HG02623 (cell line): ENCODE data around the gene TBC1D24.
A peak's percentile ranks its signal among the peaks of the same experiment; 100 is the strongest.

Experiments used
- ATAC-seq: cut with Tn5 transposase; IDR thresholded peaks from one replicate; pipeline ENCODE4 v1.9.1; 2021; ENCODE audit warnings: moderate library complexity; ENCODE audit not compliant: unreplicated experiment

Gene TBC1D24

GRCh38 chr16:2450535-2450934 lies 24.4 kb upstream of the TBC1D24 start:
- no peak for ATAC-seq

- no peak for ATAC-seq
These were observed 23.9 kb upstream of the TBC1D24 start for GRCh38 chr16:2450975-2451381.

- no peak for ATAC-seq
These were observed 23.0 kb upstream of the TBC1D24 start for GRCh38 chr16:2451851-2452320.

GRCh38 chr16:2452650-2453049 lies 22.3 kb upstream of the TBC1D24 start:
- no peak for ATAC-seq

- no peak for ATAC-seq
These were observed 19.7 kb upstream of the TBC1D24 start for GRCh38 chr16:2455081-2455845.

GRCh38 chr16:2456551-2457153 lies 18.3 kb upstream of the TBC1D24 start:
- ATAC-seq, result no peak

- ATAC-seq, result no peak
These were observed 17.7 kb upstream of the TBC1D24 start for GRCh38 chr16:2457267-2457666.

- ATAC-seq, result no peak
These were observed 17.0 kb upstream of the TBC1D24 start for GRCh38 chr16:2457946-2458345.

GRCh38 chr16:2458887-2459646 lies 15.9 kb upstream of the TBC1D24 start:
- no peak for ATAC-seq

GRCh38 chr16:2459647-2460390 lies 15.1 kb upstream of the TBC1D24 start, which contains the start of gene TEDC2:
TEDC2 (plus strand) TSS chr16:2460109; CDS start chr16:2460145, 36 bp downstream.
- peak; percentile 86 for ATAC-seq

GRCh38 chr16:2460391-2460713 lies 14.6 kb upstream of the TBC1D24 start:
- no peak for ATAC-seq

GRCh38 chr16:2460916-2461315 lies 14.0 kb upstream of the TBC1D24 start:
- no peak for ATAC-seq

GRCh38 chr16:2462031-2462866 lies 12.7 kb upstream of the TBC1D24 start:
- no peak for ATAC-seq

- no peak for ATAC-seq
These were observed 10.6 kb upstream of the TBC1D24 start for GRCh38 chr16:2464333-2464732.

- ATAC-seq, result no peak
These were observed 9.1 kb upstream of the TBC1D24 start for GRCh38 chr16:2465653-2466415.

- no peak for ATAC-seq
These were observed 8.0 kb upstream of the TBC1D24 start for GRCh38 chr16:2466667-2467527.

- no peak for ATAC-seq
These were observed 7.2 kb upstream of the TBC1D24 start for GRCh38 chr16:2467528-2468232.

GRCh38 chr16:2468233-2468724 lies 6.6 kb upstream of the TBC1D24 start:
- ATAC-seq, result no peak
